Fibroblast of skin of right quadriceps (primary cell): ENCODE results near the gene RIMS3.
"Not testable (repeated sequence)": the region's sequence is repeated elsewhere in the genome, so short reads cannot be mapped to it uniquely, and the experiment has no call there.

ENCODE experiments used
- DNase-seq: peaks from one replicate; pipeline ENCODE4 v3.0.0-alpha.2; 2013

RIMS3 gene

DNA sequence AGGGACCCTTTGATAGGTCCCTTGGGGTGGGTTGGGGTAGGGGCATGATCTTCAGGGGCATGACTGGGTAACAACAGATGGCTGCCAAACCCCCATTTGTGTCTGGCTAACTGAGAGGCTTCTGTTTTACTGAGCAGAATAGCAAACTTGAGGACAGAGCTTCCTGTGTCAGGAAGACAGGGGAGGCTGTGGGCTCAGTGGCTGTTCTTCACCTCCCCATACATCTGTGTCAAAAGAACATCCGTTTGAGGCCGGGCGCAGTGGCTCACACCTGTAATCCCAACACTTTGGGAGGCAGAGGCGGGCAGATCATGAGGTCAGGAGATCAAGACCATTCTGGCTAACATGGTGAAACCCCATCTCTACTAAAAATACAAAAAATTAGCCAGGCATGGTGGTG, 35.9 kb downstream of the RIMS3 start:
- DNase-seq: not testable (repeated sequence)

DNA sequence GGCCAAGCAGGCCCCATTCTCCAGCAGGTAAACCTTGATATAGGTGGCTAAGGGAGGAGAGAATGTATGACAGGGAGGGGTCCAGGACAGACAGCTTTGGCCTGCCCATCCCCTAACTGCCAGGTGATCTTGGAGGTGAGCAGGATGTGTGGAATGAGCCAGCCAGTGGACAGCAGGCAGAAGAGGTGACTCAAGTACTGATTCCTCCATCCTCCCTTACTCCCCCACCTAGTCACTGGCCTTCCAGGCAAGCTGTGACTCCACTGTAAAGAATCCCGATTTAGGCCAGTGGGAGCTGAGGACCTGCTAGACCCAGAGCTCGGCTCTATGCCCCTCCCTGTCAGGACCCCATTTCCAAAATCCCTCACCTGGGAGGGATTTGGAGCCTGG, 36.6 kb downstream of the RIMS3 start:
- no peak for DNase-seq

DNA sequence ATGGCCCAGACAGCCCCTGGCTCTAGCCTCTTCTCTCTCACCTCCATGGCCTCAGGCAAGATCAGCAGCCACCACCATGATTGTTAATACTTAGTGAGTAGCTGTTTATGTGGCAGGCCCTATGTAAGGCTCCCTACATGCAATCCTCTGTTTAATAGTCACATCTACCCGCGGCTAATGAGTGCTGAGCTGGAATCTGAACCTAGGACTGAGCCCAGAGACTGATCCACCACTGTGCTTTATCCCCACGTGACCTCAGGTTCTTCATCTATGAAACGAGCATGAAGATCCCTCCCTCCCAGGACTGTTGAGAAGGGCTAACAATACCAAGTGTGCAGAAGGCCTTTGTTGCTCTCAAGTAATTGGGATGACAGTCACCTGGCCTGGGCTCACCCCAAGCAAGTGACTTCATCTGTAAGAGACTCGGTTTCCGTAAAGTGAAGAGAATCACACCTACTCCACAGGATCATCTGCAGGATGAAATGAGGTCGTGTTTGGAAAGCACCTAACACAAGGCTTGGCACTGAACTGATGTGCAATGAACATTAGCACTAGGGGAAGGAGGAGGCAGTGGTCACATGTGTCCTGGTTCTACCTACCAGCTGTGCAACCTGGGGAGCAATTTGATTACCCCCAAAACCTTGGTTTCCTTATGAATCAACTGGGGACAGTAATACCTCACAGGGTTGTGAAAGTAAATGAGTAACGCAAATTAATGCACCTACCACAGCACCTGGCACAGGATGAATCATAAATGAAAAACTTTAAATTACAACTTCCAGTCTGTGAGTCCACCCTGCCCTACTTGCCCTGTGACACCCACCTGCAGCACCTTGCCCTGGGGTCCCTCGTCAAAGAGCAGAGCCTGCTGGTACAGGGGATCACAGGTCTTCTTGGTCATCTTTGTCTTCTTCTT, 37.2 kb downstream of the RIMS3 start:
- no peak for DNase-seq

DNA sequence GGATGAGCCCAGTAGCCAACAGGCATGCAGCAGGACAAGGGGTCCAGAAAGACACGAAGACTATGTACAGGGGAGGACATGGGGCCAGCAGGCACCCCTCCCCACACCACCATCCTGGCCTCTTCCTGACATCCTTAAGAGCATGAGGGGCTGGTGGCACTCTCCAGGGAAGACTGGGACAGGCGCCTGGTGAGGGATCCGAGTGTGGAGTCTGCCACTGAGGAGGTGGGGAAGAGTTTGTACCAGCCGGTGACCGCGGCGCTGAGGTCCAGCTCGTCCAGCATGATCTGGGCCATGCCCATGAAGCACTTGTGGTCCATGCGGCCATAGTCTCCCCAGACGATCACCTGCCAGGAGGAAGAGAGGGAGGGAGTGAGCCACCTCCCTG, 39.1 kb downstream of the RIMS3 start:
- DNase-seq: no peak

DNA sequence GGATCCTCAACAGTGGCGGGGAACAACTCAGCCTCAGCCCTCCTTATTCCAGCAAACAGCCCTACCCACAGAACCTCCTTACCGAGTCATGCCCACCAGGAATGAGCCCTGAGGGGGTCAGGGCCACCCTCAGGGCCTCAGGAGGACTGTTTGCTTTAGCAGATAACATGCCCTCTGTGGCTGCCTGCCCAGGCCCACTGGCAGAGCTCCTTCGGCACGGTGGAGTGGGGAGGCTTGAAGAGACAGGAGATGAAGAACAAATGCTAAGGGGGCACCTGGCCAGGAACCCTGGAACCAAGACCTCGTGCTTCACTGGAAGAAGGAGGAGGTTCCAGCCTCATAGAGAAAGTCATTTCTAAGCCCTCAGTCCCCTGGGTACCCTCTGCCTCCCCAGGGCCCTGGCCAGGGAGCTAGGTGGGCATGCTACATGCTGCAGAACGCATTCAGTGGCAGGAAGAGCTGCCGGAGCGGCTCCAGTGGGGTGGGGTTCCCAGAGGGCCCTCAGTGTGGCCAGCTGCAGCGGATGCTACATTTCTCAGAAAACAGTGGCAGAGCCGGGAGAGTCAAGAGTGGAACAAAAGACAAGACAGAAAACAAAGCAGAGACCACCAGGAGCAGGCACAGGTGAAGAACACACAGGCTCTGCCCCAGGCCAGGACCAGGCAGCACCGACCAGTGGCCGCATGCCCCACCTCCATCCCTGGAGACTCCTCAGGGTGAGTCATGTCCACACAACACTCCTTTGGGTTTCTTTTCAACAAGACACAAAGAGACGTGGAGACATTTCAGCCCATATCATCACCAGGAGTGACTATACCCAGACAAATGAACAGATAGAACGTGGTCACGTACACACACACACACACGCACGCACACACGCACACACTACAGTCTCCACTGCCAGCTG, 39.8 kb downstream of the RIMS3 start:
- peak; percentile 9 for DNase-seq

DNA sequence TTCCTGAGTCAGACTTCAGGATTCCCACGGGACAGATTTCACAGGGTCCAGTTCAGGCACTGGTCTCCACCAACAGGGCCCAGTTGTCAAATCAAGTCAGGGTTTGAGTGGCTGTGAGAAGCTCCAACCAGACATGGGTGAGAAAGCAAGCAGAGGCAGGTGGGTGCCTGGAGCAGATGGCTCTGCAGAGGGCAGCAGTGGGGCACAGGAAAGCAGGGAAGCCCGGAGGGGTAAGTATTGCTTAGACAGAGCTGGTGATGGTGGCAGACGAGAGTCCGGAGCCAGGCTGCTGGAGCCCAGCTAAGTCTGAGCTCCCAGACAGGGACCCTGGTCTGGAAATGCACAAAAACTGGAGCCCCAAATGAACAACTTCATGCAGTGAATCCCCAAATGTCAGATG, 40.4 kb downstream of the RIMS3 start:
- DNase-seq: no peak

DNA sequence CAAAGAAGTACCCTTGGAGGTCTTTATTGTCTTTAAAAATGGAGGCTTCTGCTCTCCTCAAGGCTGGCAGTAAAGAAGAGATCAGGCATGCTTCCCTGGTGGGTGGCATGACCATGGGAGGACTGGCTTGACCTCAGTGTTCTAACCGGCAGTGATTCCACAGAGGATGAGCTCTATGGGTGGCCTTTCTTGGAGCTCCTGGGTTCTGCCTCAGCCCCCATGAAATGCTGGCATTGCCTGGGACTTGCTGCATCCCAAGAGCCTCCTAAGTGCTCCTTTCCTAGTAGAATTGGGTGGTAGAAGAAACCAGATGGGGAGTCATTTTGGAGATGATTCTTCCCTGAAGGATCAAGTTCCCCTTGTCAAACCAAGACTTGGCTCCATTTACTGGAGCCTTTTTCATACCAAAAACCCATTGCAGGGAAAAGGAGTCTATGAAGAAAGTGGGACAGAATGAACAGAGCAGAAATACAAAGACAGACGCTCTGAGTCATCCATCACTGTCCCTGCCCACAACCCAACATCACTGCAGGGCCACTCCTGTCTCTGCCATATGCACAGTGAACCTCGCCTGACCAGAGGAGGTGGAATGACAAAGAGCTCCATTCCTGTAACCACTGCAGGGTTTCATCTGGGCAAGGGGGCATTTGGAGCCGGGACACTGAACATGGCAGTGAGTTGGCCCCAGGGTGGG, 42.4 kb downstream of the RIMS3 start:
- DNase-seq: no peak

DNA sequence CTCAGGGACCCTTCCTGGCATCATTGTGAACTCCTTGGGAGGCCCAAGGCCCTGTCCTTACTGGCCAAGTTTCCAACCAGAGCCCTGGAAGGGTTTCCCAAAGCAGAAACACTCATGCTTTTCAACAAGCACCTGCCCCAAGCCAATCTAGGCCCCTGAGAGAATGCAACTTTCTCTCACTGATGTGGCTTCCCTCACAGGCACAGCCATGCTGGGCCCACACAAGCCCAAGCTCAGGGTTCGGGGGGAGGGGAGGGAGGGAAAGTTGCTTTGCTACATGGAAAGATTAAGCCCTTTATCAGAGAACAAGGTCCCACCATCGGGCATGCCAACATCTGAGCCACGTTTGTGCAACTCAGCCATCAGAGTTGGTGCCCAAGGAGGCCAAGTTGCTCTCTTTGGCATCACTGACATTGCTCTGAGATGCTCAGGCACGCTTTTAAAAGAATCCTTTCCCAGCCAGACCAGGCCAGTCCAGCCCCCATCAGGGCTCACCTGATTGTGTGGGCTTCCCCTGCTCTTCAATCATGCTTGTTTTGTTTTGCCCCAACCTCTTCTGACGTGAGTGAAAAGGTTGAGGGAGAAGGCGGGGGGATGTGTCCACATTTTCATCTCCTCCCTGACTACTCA, 43.5 kb downstream of the RIMS3 start:
- DNase-seq: no peak

DNA sequence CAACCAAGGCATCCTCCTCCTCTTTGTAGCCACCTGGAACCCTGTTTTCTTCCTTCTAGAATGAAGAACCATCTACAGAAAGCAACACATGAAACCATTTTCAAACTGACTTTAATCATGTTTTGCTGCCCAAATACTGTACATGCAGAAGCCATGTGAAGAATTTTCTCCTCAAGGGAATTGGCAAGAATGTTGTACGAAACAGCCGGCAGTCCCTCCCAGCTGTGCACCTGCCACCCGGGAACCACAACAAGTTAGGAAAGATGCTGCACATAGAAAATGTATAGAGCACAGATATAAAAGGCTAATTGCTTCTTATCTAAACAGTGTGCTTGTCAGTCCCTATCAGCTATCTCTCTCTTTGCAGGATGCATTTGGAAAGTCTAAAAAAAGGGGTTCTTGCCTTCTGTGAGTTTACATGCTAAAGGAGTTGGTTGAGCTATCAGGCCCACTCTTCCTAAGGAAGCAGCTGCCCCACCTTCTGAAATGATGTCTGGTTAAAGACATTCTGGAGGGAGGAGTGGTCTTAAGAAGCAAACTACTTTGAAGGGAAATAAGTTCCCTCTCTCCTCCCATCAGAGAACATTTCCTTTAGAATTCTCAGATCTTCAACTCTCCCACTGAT, 44.8 kb downstream of the RIMS3 start:
- DNase-seq: no peak

DNA sequence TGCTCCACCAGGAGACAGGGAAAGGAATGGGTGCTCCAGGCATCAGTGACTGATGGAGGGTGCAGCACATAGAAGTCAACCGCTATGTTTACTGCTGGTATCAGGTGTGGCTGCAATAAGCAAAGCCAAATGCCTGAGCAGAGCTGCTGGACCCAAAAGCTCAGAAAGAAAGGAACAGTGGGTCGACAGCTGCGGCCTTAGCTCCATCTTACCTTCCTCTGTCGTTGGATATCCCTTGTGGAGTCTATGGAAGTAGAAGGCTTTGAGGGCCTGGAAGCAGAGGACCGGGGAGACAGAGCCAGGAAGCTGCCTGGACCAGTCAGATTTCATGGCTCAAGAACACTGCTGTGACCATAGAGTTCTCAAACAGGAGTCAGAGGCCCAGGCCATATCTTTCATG, 45.3 kb downstream of the RIMS3 start:
- DNase-seq: no peak

DNA sequence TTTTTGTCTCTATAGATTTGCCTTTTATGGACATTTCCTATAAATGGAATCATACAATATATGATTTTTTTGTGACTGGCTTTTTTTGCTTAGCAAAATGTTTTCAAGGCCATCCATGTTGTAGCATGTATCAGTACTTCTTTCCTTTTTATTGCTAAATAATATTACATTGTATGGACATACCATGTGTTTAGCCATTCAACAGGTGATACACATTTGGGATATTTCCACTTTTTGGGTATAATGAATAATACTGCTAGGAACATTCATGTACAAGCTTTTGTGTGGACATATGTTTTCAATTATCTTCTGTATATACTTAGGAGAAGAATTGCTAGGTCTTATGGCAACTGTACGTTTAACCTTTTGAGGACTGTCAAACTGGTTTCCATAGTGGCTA, 47.4 kb downstream of the RIMS3 start:
- no peak for DNase-seq

DNA sequence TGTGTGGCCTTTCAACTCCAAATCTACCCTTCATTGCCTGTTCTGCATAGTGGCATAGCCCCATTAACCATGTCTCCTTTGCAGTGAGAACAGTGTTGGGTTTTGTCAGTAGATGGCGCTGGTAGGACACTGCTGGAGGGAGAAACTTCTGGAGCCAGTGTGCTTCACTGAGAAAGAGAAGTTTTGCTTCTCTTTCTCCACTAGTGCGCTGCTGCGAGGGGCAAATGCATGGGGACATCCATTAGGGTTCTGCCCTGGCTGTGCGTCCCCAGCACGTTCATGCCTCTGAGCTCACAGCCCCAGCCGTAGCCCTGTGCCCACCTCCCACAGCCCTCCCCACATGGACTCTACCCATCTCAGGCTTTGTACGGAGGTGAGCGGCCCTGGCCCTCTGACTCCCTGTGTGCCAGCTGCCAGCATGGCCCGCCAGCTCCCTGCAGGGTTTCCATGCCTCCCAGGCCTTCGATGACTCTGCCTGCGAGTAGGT, 53.1 kb downstream of the RIMS3 start:
- DNase-seq: peak; percentile 50

DNA sequence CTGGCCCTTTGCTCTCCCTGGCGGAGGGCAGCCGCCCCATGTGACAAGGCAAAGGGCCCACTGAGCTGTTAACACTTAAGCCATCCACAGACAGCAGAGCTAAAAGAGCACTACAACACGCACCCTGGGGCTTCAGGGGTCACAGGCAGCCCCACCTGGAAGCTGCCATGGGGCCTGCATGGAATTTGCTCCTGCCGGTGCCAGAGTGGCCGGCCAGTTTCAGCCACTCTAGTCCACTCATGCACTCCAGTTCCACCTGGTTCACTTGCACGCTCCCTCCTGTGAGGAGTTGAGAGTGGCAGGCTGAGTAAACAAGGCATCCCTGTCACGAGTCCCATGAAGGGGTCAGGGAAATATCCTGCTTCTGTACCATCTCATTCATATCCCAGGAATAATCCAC, 55.3 kb downstream of the RIMS3 start:
- no peak for DNase-seq

DNA sequence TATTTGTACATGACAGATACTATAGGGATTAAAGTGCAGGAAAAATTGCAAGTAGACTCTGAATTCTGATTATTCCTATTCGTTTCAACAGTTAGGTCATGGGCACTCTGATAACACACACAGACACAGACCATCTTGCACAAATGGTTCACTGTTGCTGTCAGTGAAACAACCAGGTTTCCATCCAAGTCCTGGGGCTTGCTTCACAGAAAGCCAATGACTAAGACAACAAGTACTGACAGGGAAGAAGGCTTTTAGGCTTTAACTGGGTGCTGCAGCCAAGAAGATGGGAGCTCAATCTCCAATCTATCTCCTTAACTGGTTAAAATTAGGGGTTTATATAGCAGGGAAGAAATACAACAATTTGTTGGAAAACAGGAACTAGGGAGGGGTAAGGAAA, 57.6 kb downstream of the RIMS3 start:
- no peak for DNase-seq

DNA sequence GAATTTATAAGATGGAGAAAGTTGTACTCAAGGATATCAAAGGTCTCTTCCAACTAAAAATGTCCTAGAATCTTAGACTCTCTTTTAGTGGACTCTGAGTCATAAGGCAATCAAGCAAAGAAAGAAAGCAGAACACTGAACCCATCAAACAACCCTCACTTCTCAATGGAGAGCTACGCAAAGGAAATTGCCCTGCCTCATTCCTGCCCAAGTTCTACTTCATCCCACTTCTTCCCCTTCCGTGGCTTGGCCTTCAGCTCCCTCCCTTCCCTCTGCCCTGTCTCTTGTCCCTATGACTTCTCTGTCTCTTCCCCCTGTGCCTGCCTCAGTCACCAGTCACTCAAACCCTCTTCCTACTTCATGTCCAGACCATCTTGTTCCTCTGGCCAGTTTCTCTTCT, 58.5 kb downstream of the RIMS3 start:
- no peak for DNase-seq

DNA sequence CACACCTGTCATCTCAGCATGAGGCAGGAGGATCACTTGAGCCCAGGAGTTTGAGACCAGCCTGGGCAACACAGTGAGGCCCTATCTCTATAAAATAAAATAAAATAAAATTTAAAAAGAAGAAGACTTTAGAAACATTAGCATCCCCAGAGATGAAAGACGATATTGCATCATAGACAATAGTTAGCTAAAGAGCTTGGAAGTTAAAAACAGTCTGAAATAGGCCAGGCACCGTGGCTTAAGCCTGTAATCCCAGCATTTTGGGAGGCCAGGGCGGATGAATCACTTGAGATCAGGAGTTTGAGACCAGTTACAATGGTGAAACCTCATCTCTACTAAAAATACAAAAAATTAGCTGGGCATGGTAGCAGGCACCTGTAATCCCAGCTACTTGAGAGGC, 59.3 kb downstream of the RIMS3 start:
- DNase-seq: no peak

DNA sequence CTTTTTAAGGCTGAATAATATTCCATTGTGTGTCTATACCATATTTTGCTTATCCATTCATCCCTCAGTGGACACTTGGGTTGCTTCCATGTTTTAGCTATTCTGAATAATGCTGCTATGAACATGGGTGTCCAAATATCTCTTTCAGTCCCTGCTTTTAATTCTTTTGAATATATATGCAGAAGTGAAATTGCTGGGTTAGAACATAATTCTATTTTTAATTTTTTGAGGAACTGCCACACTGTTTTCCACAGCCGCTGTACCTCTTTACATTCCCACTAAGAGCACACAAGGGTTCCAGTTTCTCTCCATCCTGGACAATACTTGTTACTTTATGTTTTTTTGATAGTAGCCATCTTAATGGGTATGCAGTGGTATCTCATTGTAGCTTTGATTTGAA, 65.6 kb downstream of the RIMS3 start:
- DNase-seq: no peak

DNA sequence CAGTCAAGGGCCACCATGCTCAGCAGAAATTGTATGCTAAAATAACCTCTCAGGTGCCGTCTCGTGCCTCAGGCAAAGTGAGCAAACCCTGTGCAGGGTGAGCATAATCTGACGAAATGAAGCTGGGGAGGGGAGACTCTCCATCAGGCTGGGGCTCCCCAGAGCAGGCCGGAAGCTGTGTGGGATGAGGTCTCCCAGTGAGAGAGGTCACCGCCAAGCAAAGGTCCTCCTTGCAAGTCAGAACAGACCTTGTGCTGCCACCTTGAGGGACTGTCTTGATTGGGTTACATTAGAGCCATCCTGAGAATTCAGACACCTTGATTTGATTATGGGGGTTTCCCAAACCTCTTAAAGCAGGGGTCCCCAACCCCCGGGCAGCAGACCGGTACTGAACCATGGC, 69.9 kb downstream of the RIMS3 start:
- DNase-seq: no peak

DNA sequence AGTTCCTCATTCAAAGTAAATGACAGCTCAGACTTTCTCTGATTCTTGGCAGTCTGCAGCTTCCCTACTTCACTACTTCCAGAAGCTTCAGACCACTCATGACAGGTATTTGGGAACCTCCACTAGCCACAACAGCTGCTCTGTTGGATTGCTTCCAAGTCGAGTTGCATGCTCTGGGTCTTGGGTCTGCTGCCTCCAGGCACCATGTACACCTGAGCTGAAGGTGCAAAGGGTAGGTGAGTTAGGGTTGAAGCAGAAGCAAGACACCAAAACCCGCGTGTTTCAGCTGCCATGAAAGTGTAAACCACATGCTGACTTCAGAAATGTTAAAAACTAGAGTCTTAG, 71.3 kb downstream of the RIMS3 start:
- no peak for DNase-seq

DNA sequence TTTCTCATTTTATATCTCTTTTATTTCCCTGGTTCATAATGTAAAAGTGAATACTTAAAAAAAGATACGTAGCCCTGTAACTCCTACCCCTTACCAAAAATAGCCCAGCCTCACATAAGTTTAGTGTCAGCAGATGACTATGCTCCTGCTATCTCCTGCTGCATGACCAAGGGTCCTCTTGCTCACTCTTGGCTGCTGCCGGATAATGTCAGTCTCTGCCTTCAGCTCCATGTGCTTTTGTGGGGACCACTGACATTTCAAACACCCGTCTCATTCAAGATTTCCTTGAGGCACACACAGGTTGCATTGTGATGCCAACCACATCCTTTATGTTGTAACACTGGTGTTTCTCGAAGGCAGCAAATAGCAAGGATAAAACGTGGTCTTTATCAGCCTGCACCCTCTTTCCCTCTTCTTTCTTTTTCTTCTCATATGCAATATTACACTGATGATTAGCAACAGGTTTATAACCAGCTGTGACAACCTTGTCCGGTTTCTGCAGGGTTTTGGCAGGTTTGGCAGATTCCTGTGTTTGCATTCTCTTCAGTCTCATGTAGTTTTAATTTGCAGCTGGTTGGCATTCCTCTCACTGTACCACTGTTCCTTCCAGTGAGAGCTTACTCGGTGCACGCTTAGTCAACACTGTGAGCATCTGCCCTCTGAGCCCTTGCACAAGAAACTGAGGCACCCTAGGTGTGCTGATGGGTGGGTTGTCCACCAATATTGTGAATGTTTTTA, 71.9 kb downstream of the RIMS3 start:
- DNase-seq: no peak

DNA sequence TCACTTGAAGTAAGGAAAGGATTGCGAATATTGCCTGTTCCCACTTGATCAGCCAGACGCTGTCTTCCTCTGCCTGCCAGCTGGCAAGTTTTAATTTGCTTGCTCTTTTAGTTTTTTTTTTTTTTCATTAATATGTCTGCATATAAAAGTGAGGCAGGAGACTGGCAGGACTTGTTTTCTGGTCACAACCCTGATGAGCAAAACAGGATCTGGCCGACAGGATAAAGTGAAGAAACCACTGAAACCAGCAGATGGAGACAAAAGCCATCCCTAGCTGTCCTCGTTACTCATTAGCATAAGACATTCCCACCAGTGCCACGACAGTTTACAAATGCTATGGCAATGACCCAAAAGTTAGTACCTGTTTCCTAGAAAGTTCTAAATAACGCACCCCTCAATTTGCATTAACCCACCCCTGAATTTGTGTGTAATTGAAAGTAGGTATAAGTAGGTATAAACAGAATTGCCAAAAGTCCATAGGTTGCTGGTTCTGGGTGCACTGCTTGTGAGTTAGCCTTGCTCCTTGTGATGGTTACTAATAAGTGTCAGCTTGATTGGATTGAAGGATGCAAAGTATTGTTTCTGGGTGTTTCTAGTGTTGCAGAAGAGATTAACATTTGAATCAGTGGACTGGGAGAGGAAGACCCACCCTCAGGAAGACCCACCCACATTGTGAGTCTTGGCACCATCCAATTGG, 73.2 kb downstream of the RIMS3 start:
- peak; percentile 17 for DNase-seq
